B cell (primary cell): Measurements from ENCODE around the gene MAZ. TPM values are rescaled to one million over a fixed set of nuclear protein-coding genes. Genes with fewer than 3 reads are reported as not detected.

Experiments
- ATAC-seq: fragments of 200-7000 bp; cut with Tn5 transposase; one replicate; pipeline ENCODE4 v1.10.0; 2021; ENCODE audit warnings: low read depth, mild to moderate bottlenecking, moderate number of reproducible peaks, moderate library complexity
- CTCF ChIA-PET: fragments of 350-600 bp; sonication (Branson Sonifier 250); formaldehyde crosslinking; loops from one replicate; lab custom pipeline; 2021; ENCODE audit warnings: antibody characterized with exemption, inconsistent platforms; lab: Charles Lee
- POLR2A ChIA-PET: fragments of 350-600 bp; sonication (Branson Sonifier 250); formaldehyde crosslinking; loops from one replicate; lab custom pipeline; 2021; ENCODE audit warnings: antibody characterized with exemption; lab: Charles Lee
- DNase-seq: peaks from one replicate; pipeline ENCODE4 v3.0.0; 2013
- H2AFZ ChIP-seq: 2 replicates; pipeline ENCODE4 v1.6.1; 2012; ENCODE audit warnings: mild to moderate bottlenecking, low read depth, low read length; ENCODE audit not compliant: insufficient read depth, poor library complexity, severe bottlenecking
- H3K27ac ChIP-seq, 2 donors: 1 replicate in 1 of 2; 2 replicates in 1 of 2; pipeline ENCODE4 v1.5.1; 2012 to 2013; ENCODE audit warnings: low read length in 2 of 2, mild to moderate bottlenecking in 2 of 2, moderate library complexity in 1 of 2
- H3K27me3 ChIP-seq, 4 experiments: fragments of 200-600 bp in 1 of 4; sonication (generic) in 1 of 4; replicated peaks in 1 of 4; 1 replicate in 2 of 4; 2 replicates in 2 of 4; pipeline versions ENCODE4 v1.6.1 to v1.7.0; 2013 to 2016; ENCODE audit warnings: low read length in 3 of 4, mild to moderate bottlenecking in 2 of 4, mixed read lengths in 1 of 4, moderate library complexity in 1 of 4; ENCODE audit not compliant: insufficient read depth in 4 of 4, control insufficient read depth in 3 of 4; ENCODE audit errors: control extremely low read depth in 1 of 4
- H3K36me3 ChIP-seq, 2 experiments: replicated peaks in 1 of 2; 1 replicate in 1 of 2; 2 replicates in 1 of 2; pipeline versions ENCODE4 v1.6.1 to v1.7.1; 2013; ENCODE audit warnings: low read length in 1 of 2; ENCODE audit not compliant: insufficient read depth in 2 of 2, control insufficient read depth in 1 of 2; ENCODE audit errors: control extremely low read depth in 1 of 2, extremely low read depth in 1 of 2
- H3K4me1 ChIP-seq, 2 donors: fragments of 200-600 bp in 1 of 2; sonication (generic) in 1 of 2; 1 replicate in 1 of 2; 2 replicates in 1 of 2; pipeline versions ENCODE4 v1.5.1 to v1.6.1; 2013 to 2017; ENCODE audit warnings: low read length in 2 of 2; ENCODE audit not compliant: control insufficient read depth in 2 of 2, insufficient read depth in 2 of 2
- H3K4me2 ChIP-seq: replicated peaks from 2 replicates; pipeline ENCODE3; 2012; ENCODE audit warnings: mild to moderate bottlenecking, low read depth, low read length; ENCODE audit not compliant: poor library complexity, severe bottlenecking
- H3K4me3 ChIP-seq, 5 experiments: fragments of 200-600 bp in 1 of 5; sonication (generic) in 1 of 5; 1 replicate in 3 of 5; 2 replicates in 2 of 5; pipeline versions ENCODE4 v1.5.1 to v1.7.0; 2011 to 2016; ENCODE audit warnings: low read length in 4 of 5, mild to moderate bottlenecking in 4 of 5, low read depth in 2 of 5, control low read depth in 1 of 5, moderate library complexity in 1 of 5; ENCODE audit not compliant: insufficient read depth in 1 of 5; ENCODE audit errors: control extremely low read depth in 1 of 5, extremely low read depth in 1 of 5
- H3K79me2 ChIP-seq: fragments of 200-600 bp; sonication (generic); one replicate; pipeline ENCODE4 v1.6.0; 2016; ENCODE audit warnings: low read length; ENCODE audit not compliant: control insufficient read depth, insufficient read depth
- H3K9ac ChIP-seq: fragments of 200-600 bp; sonication (generic); 2 replicates; pipeline ENCODE4 v1.6.1; 2017; ENCODE audit warnings: mild to moderate bottlenecking, low read length, moderate library complexity
- H3K9me3 ChIP-seq, 3 donors: one replicate each; pipeline versions ENCODE4 v1.6.1 to v1.7.1; 2013; ENCODE audit warnings: low read length in 2 of 3; ENCODE audit not compliant: control insufficient read depth in 2 of 3, insufficient read depth in 1 of 3; ENCODE audit errors: control extremely low read depth in 1 of 3
- H4K20me1 ChIP-seq: 2 replicates; pipeline ENCODE4 v1.6.0; 2012; ENCODE audit warnings: mild to moderate bottlenecking, low read length; ENCODE audit not compliant: insufficient read depth, control insufficient read depth, poor library complexity, severe bottlenecking
- H3K27ac Mint-ChIP-seq: one replicate; pipeline ENCODE4 v1.8.0; 2021; ENCODE audit warnings: mixed read lengths
- H3K27me3 Mint-ChIP-seq: one replicate; pipeline ENCODE4 v1.8.0; 2021; ENCODE audit warnings: mixed read lengths
- H3K4me1 Mint-ChIP-seq: one replicate; pipeline ENCODE4 v1.8.0; 2021; ENCODE audit warnings: mixed read lengths
- H3K4me3 Mint-ChIP-seq: one replicate; pipeline ENCODE4 v1.8.0; 2021; ENCODE audit warnings: mixed read lengths
- H3K9me3 Mint-ChIP-seq: one replicate; pipeline ENCODE4 v1.8.0; 2022; ENCODE audit warnings: mixed read lengths; ENCODE audit not compliant: insufficient read depth
- EZH2 ChIP-seq: IDR thresholded peaks from 2 replicates; pipeline ENCODE4 v1.6.1; 2012; ENCODE audit warnings: borderline replicate concordance, low read depth, mild to moderate bottlenecking, moderate library complexity, low read length; ENCODE audit not compliant: insufficient read depth, poor library complexity, severe bottlenecking
- WGBS: methylation state at CpG from one replicate; pipeline ENCODE4 v1.1.5; 2013; ENCODE audit warnings: missing lambda C conversion rate; ENCODE audit not compliant: insufficient coverage; 5-methylcytosine and 5-hydroxymethylcytosine counted together
- intact Hi-C: fragments of 100-400 bp; cut with micrococcal nuclease; formaldehyde crosslinking; loops from one replicate; pipeline ENCODE4 v1.10.0; 2022
- polyA plus RNA-seq: library from polyadenylated mRNA; depleted of rRNA; stranded (reverse); fragments of >200 nt; gene quantifications from 2 replicates; pipeline ENCODE4 v1.2.3, GENCODE V29; 2012
- total RNA-seq, 2 donors: library from RNA; stranded (reverse); fragments of 120-200 nt in 1 of 2; gene quantifications; 1 replicate in 1 of 2; 2 replicates in 1 of 2; pipeline versions ENCODE4 v1.2.3 to v1.2.4, GENCODE V29; 2013 to 2022
- TF ChIP-seq, protein P1 (sequence below): fragments of 200-600 bp; IDR thresholded peaks from one replicate; pipeline ENCODE4 v1.8.0; 2022; ENCODE audit warnings: antibody characterized with exemption, mild to moderate bottlenecking

The MAZ gene
- total and polyA plus RNA-seq, 2 donors (not counting 1 experiment from before 2014, with no cell fraction given), result 170 to 198 TPM

DNA sequence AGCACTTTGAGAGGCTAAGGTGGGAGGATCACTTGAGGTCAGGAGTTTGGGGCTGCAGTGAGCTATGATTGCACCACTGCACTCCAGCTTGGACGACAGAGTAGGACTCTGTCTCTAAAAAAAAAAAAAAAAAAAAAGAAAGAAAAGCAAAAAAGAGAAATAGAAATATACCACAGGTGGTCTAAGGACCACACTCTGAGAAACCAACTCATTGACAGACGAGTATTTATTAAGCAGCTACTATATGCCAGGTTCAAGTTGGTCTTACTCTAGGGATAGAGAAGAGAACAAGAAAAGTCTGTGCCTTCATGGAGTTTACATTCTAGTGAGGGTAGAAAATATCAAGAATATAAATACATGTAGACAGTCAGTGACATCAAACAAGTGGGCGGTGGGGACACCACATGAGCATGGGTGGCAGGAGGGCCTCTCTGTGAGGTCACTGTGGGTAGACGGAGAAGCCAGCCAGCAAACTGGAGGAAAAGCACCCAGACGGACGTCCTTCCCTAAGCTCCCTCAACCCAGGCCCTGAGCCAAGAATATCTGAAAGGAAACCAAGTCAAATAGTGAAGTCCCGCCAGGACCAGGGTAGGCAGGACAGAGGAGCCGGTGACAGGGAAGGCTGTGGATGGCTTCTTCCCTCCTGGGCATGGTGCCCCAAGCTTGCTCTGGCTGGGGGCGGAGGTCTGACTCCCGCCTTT lies 52.0 kb downstream of the MAZ start:
- no peaks in the 10 kb centered on the region for H3K27me3 Mint-ChIP-seq
- intact Hi-C loops, result no loop called here
- DNase-seq (no peak), ATAC-seq (no peak)
- no peak overlapping the region for H3K27ac ChIP-seq
- H3K4me2 ChIP-seq, result no peak overlapping the region
- TF ChIP-seq, protein P1, sequence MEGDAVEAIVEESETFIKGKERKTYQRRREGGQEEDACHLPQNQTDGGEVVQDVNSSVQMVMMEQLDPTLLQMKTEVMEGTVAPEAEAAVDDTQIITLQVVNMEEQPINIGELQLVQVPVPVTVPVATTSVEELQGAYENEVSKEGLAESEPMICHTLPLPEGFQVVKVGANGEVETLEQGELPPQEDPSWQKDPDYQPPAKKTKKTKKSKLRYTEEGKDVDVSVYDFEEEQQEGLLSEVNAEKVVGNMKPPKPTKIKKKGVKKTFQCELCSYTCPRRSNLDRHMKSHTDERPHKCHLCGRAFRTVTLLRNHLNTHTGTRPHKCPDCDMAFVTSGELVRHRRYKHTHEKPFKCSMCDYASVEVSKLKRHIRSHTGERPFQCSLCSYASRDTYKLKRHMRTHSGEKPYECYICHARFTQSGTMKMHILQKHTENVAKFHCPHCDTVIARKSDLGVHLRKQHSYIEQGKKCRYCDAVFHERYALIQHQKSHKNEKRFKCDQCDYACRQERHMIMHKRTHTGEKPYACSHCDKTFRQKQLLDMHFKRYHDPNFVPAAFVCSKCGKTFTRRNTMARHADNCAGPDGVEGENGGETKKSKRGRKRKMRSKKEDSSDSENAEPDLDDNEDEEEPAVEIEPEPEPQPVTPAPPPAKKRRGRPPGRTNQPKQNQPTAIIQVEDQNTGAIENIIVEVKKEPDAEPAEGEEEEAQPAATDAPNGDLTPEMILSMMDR, result no peak
- TF ChIP-seq EZH2, result no peak
- H3K9ac ChIP-seq, result no peak overlapping the region
- H3K4me1 ChIP-seq, result peaks cover 14 to 15% of the 10 kb centered on the region in 2 donors
- ChIA-PET POLR2A (no interaction called here), CTCF (interaction anchor here (0.6 to 3.6 kb wide), 2 partner anchors 11 to 41 kb away, joined by 3 to 15 read pairs; no protein-coding TSS in a partner anchor)
- no peak overlapping the region for H3K27ac Mint-ChIP-seq
- WGBS, result 96% methylated on average over 8 of the region's 10 CpGs
- no peaks in the 10 kb centered on the region for H3K9me3 ChIP-seq
- no peak overlapping the region for H3K4me3 ChIP-seq
- H2AFZ ChIP-seq, result no peak overlapping the region
- no peaks in the 10 kb centered on the region for H3K9me3 Mint-ChIP-seq
- H3K4me3 Mint-ChIP-seq, result no peak overlapping the region
- H3K4me1 Mint-ChIP-seq, result peaks cover 18% of the 10 kb centered on the region
- peaks cover 16% of the 10 kb centered on the region for H3K79me2 ChIP-seq
- H3K27me3 ChIP-seq, result no peaks in the 10 kb centered on the region
- peaks cover 8% of the 10 kb centered on the region for H4K20me1 ChIP-seq
- peaks cover 4 to 25% of the 10 kb centered on the region in 2 experiments for H3K36me3 ChIP-seq

DNA sequence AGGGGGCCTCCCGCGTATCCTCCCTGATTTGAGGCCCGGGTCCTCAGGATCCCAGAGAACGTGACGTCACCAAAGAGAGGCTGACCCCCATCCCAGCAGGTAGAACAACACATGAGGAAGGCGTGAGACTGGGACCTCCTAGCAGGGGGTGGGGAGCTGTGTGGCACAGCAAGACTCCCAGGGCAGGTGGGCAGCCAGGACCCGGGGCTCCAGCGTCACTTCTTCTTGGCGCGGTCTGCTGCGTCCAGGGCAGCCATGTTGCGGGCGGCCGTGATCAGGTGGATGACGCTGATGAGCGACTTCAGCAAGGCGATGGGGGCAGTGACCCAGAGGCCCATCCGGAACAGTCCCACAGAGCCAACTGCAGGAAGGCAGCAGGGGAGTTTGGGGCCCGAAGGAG lies 52.6 kb downstream of the MAZ start:
- Histone ChIP-seq H3K9ac (no peak overlapping the region), H3K4me3 (no peak overlapping the region), H3K4me1 (peaks cover 14 to 19% of the 10 kb centered on the region in 2 donors), H3K27ac (no peak overlapping the region), H3K4me2 (no peak overlapping the region), H3K9me3 (peaks cover 0 to 4% (median 0%) of the 10 kb centered on the region in 3 donors), H3K36me3 (peaks cover 4 to 25% of the 10 kb centered on the region in 2 experiments), H3K79me2 (peaks cover 16% of the 10 kb centered on the region), H2AFZ (no peak overlapping the region), H4K20me1 (peaks cover 8% of the 10 kb centered on the region), H3K27me3 (no peaks in the 10 kb centered on the region)
- H3K27me3 Mint-ChIP-seq, result no peaks in the 10 kb centered on the region
- no peak for ATAC-seq
- H3K4me1 Mint-ChIP-seq, result peaks cover 21% of the 10 kb centered on the region
- TF ChIP-seq, protein P1, result no peak
- no peak for TF ChIP-seq EZH2
- no peaks in the 10 kb centered on the region for H3K9me3 Mint-ChIP-seq
- no peak for DNase-seq
- intact Hi-C loops, result no loop called here
- H3K4me3 Mint-ChIP-seq, result no peak overlapping the region
- POLR2A ChIA-PET, result interaction anchor here (0.6 kb wide), 1 partner anchor 26 kb away, joined by 5 read pairs; no protein-coding TSS in a partner anchor
- 98% methylated on average over 18 of the region's 19 CpGs for WGBS
- CTCF ChIA-PET, result interaction anchor here (3.6 kb wide), 1 partner anchor 11 kb away, joined by 15 read pairs; no protein-coding TSS in a partner anchor
- no peak overlapping the region for H3K27ac Mint-ChIP-seq
